Heart left ventricle (tissue), 16 donors: Measurements from ENCODE around the gene FOXP4. TPM values are rescaled to one million over a fixed set of nuclear protein-coding genes. Genes with fewer than 3 reads are reported as not detected.

ENCODE experiments used
- ATAC-seq, 4 donors: fragments of 200-7000 bp; cut with Tn5 transposase; one replicate each; pipeline ENCODE4 v1.9.1; 2020 to 2022; ENCODE audit warnings: moderate library complexity in 4 of 4, mild to moderate bottlenecking in 3 of 4, moderate number of reproducible peaks in 1 of 4
- DNase-seq, 5 donors: peaks; one replicate each; pipeline ENCODE4 v3.0.0-alpha.2; 2020
- H3K27ac ChIP-seq, 12 donors: fragments of 200-600 bp; sonication (generic) in 4 of 12; one replicate each; pipeline versions ENCODE4 v1.5.0 to v1.8.0; 2016 to 2022; ENCODE audit warnings: mild to moderate bottlenecking in 2 of 12
- H3K27me3 ChIP-seq, 9 donors: fragments of 200-600 bp; sonication (generic) in 2 of 9; one replicate each; pipeline versions ENCODE4 v1.5.1 to v1.8.0; 2016 to 2022; ENCODE audit warnings: mild to moderate bottlenecking in 3 of 9
- H3K36me3 ChIP-seq, 9 donors: fragments of 200-600 bp; sonication (generic) in 2 of 9; one replicate each; pipeline versions ENCODE4 v1.5.0 to v1.8.0; 2018 to 2022; ENCODE audit warnings: mild to moderate bottlenecking in 2 of 9
- H3K4me1 ChIP-seq, 12 donors: fragments of 200-600 bp; sonication (generic) in 4 of 12; one replicate each; pipeline versions ENCODE4 v1.5.0 to v1.8.0; 2016 to 2022; ENCODE audit warnings: mild to moderate bottlenecking in 3 of 12
- H3K4me3 ChIP-seq, 12 donors: fragments of 200-600 bp; sonication (generic) in 4 of 12; one replicate each; pipeline versions ENCODE4 v1.5.0 to v1.8.0; 2017 to 2022; ENCODE audit warnings: mild to moderate bottlenecking in 9 of 12, moderate library complexity in 4 of 12
- H3K9me3 ChIP-seq, 12 donors: fragments of 200-600 bp; sonication (generic) in 4 of 12; one replicate each; pipeline versions ENCODE4 v1.5.0 to v1.8.0; 2016 to 2022; ENCODE audit warnings: mild to moderate bottlenecking in 1 of 12
- CTCF ChIP-seq, 12 donors: fragments of 200-600 bp; sonication (generic) in 4 of 12; IDR thresholded peaks; one replicate each; pipeline versions ENCODE4 v1.5.0 to v1.8.0; 2018 to 2022; ENCODE audit warnings: antibody characterized with exemption in 12 of 12, mild to moderate bottlenecking in 5 of 12
- POLR2A ChIP-seq, 2 donors: fragments of 450-650 bp; IDR thresholded peaks; one replicate each; pipeline ENCODE4 v1.6.1; 2017; ENCODE audit warnings: antibody characterized with exemption in 2 of 2, mild to moderate bottlenecking in 2 of 2, moderate library complexity in 2 of 2
- WGBS, 4 donors: extraction: QIAGEN DNeasy Blood & Tissue Kit in 2 of 4; methylation state at CpG; one replicate each; pipeline versions ENCODE4 v1.1.5 to v1.1.7; 2013 to 2018; 5-methylcytosine and 5-hydroxymethylcytosine counted together
- intact Hi-C, 10 donors: fragments of 100-400 bp; cut with DNase I; formaldehyde crosslinking; loops; one replicate each; pipeline versions ENCODE4 v1.11.1 to v1.14.2; 2022
- polyA plus RNA-seq, 2 donors: library from polyadenylated mRNA; stranded (reverse); fragments of 200-250 nt; gene quantifications; one replicate each; pipeline ENCODE4 v1.2.3, GENCODE V29; 2013
- total RNA-seq, 9 donors: library from RNA; depleted of rRNA in 2 of 9; stranded (reverse); fragments of >200 nt in 2 of 9; fragmentation: NEBNext Ultra II Directional in 3 of 9; extraction: Animal tissue kit (Norgen Biotek cat#: 25700) in 3 of 9; gene quantifications; one replicate each; pipeline versions ENCODE4 v1.1.0 to v1.2.4, GENCODE V29; 2016 to 2023
- donor health status: ischemic (EF 13 %, LVEDD 7.1; RV severe dilation, severe dysfunction).
- donor health status: healthy with polysubstance abuse.
- donor health status: DM: no; HTN: yes; CAD: no.
- donor health status: DM: no; HTN: no; CAD: no.
- donor health status: ischemic (EF 25% LVEDD 6.9; RV normal size, moderate dysfunction).
- donor health status: ischemic (EF 25% LVEDD 5.7; RV mildly dilated, moderate dysfunction).
- donor health status: healthy.
- donor health status: DM: yes; HTN: yes; CAD: no.
- donor health status: ischemic (EF 35%, LVEDD 5.7; RV mildly dilated, moderate dysfunction).
- donor health status: nonischemic (EF 11% LVEDD 7.7; RV severe dilation, severe dysfunction).
- donor health status: DM: yes; HTN: yes; CAD: no.
- donor health status: PGD.
- donor health status: ischemic (EF 29% LVEDD 5.4; RV normal size, mild dysfunction).
- donor health status: nonischemic (EF 23%, LVEDD 6.1; RV moderate dilation, normal function).

FOXP4 gene
- total and polyA plus RNA-seq, 11 donors: 10.9 to 22.5 (median 16.0) TPM

- peak in 2 of 5 donors; percentile 24 to 41 for DNase-seq
- intact Hi-C loops: no loop called here
- Histone ChIP-seq H3K27me3 (no peaks in the 10 kb centered on the region), H3K4me1 (peaks cover 0 to 11% (median 3%) of the 10 kb centered on the region in 12 donors), H3K9me3 (no peaks in the 10 kb centered on the region), H3K36me3 (peaks cover 0 to 33% (median 12%) of the 10 kb centered on the region in 9 donors), H3K27ac (no peak overlapping the region), H3K4me3 (no peak overlapping the region)
- TF ChIP-seq POLR2A (IDR thresholded peaks at IDR 0.05) (no peak), CTCF (IDR thresholded peaks at IDR 0.05) (no peak)
- 82 to 89% (median 86%) methylated on average over 13 to 21 of the region's 21 CpGs for WGBS, 4 donors
- ATAC-seq: no peak
These were observed 53.1 kb downstream of the FOXP4 start for GRCh38 chr6:41599015-41599851.

- intact Hi-C loops: loop anchor here in 6 of 10 donors (5.0 to 10.0 kb wide), 3 partner anchors 175 to 445 kb away; partner anchors contain the start of gene FRS3 (in 6 of the 6)
These were observed 53.8 kb downstream of the FOXP4 start for GRCh38 chr6:41599852-41600445.

GRCh38 chr6:41600499-41601247 is 54.5 kb downstream of the FOXP4 start:
- H3K4me3 ChIP-seq: no peak overlapping the region
- no peak for ATAC-seq
- H3K27me3 ChIP-seq: no peaks in the 10 kb centered on the region
- peaks cover 0 to 11% (median 3%) of the 10 kb centered on the region in 12 donors for H3K4me1 ChIP-seq
- intact Hi-C loops: loop anchor here in 6 of 10 donors (5.0 to 10.0 kb wide), 3 partner anchors 174 to 444 kb away; partner anchors contain the start of gene FRS3 (in 6 of the 6)
- peak in 1 of 5 donors; percentile 39 for DNase-seq
- no peaks in the 10 kb centered on the region for H3K9me3 ChIP-seq
- 78 to 83% (median 80%) methylated on average over 22 of the region's 22 CpGs for WGBS, 4 donors
- peaks cover 0 to 30% (median 12%) of the 10 kb centered on the region in 9 donors for H3K36me3 ChIP-seq
- H3K27ac ChIP-seq: no peak overlapping the region
- no peak for TF ChIP-seq CTCF (IDR thresholded peaks at IDR 0.05)
- no peak for TF ChIP-seq POLR2A (IDR thresholded peaks at IDR 0.05)

More at GRCh38 chr6:41599852-41600445, 53.8 kb downstream of the FOXP4 start:
- WGBS, 4 donors: 89 to 95% (median 92%) methylated on average over 14 of the region's 14 CpGs
- no peak for TF ChIP-seq POLR2A (IDR thresholded peaks at IDR 0.05)
- TF ChIP-seq CTCF (IDR thresholded peaks at IDR 0.05): no peak
- Histone ChIP-seq H3K9me3 (no peaks in the 10 kb centered on the region), H3K4me1 (peaks cover 0 to 11% (median 3%) of the 10 kb centered on the region in 12 donors), H3K27me3 (no peaks in the 10 kb centered on the region), H3K4me3 (no peak overlapping the region), H3K27ac (no peak overlapping the region), H3K36me3 (peaks cover 0 to 30% (median 12%) of the 10 kb centered on the region in 9 donors)
- ATAC-seq: no peak
- peak in 2 of 5 donors; percentile 11 to 43 for DNase-seq
